ENCODE results near the gene DNPH1. TPM values are rescaled to one million over a fixed set of nuclear protein-coding genes. Genes with fewer than 3 reads are reported as not detected.

The DNPH1 gene
- total RNA-seq, 8 experiments from 2014 or later, result 15.3 to 73.6 (median 33.9) TPM

- WGBS, 10 experiments, result 69 to 100% (median 85%) methylated on average over 1 to 5 of the region's 5 CpGs; no CpG with 5 or more reads in 3 of the 10 experiments
- H3K27ac ChIP-seq, result peak overlapping the region in 1 of 2 donors; percentile 67
- in situ Hi-C loops (cut with MboI; ENCODE audit: low pct_unique_long_range_greater_than_20kb in 2 of 9, low sequenced_read_pairs in 9 of 9, unreplicated experiment in 9 of 9), result no loop called here
- H3K4me1 ChIP-seq (replicated peaks in 1 of 2), result peaks cover 12 to 18% of the 10 kb centered on the region in 2 donors
- ATAC-seq (replicated peaks in 6 of 8), result no peak
- H3K4me3 ChIP-seq, result peak overlapping the region in 3 of 5 donors; percentile 66 to 92 (median 83)
Measured at GRCh38 chr6:43180985-43181384, 48.3 kb downstream of the DNPH1 start.

- no peak overlapping the region for H3K4me3 ChIP-seq
- in situ Hi-C loops (cut with MboI; ENCODE audit: low pct_unique_long_range_greater_than_20kb in 2 of 9, low sequenced_read_pairs in 9 of 9, unreplicated experiment in 9 of 9), result no loop called here
- no peak for ATAC-seq (replicated peaks in 6 of 8)
- H3K27ac ChIP-seq, result no peak overlapping the region
- no CpG with 5 or more reads among the region's 7 CpGs for WGBS, 10 experiments
- H3K4me1 ChIP-seq (replicated peaks in 1 of 2), result peaks cover 13 to 20% of the 10 kb centered on the region in 2 donors
Measured at GRCh38 chr6:43180058-43180457, 49.2 kb downstream of the DNPH1 start.

GRCh38 chr6:43178951-43179830 is 50.1 kb downstream of the DNPH1 start:
- Histone ChIP-seq H3K4me1 (replicated peaks in 1 of 2) (peaks cover 17 to 25% of the 10 kb centered on the region in 2 donors), H3K4me3 (no peak overlapping the region), H3K27ac (no peak overlapping the region)
- ATAC-seq (replicated peaks in 6 of 8), result no peak
- in situ Hi-C loops (cut with MboI; ENCODE audit: low pct_unique_long_range_greater_than_20kb in 2 of 9, low sequenced_read_pairs in 9 of 9, unreplicated experiment in 9 of 9), result no loop called here
- 33 to 100% (median 95%) methylated on average over 1 to 4 of the region's 20 CpGs; no CpG with 5 or more reads in 4 of the 10 experiments for WGBS, 10 experiments

GRCh38 chr6:43178150-43178549 is 51.1 kb downstream of the DNPH1 start:
- in situ Hi-C loops (cut with MboI; ENCODE audit: low pct_unique_long_range_greater_than_20kb in 2 of 9, low sequenced_read_pairs in 9 of 9, unreplicated experiment in 9 of 9), result no loop called here
- H3K4me3 ChIP-seq, result no peak overlapping the region
- WGBS, 10 experiments, result 71 to 91% (median 82%) methylated on average over 1 to 7 of the region's 12 CpGs; no CpG with 5 or more reads in 2 of the 10 experiments

GRCh38 chr6:43176423-43176786 is 52.9 kb downstream of the DNPH1 start:
- Histone ChIP-seq H3K4me3 (no peak overlapping the region), H3K4me1 (replicated peaks in 1 of 2) (peaks cover 31 to 32% of the 10 kb centered on the region in 2 donors), H3K27ac (no peak overlapping the region)
- no peak for ATAC-seq (replicated peaks in 6 of 8)
- 90 to 91% methylated on average over 2 to 4 of the region's 6 CpGs; no CpG with 5 or more reads in 8 of the 10 experiments for WGBS, 10 experiments
- in situ Hi-C loops (cut with MboI; ENCODE audit: low pct_unique_long_range_greater_than_20kb in 2 of 9, low sequenced_read_pairs in 9 of 9, unreplicated experiment in 9 of 9), result no loop called here

More at GRCh38 chr6:43178150-43178549, 51.1 kb downstream of the DNPH1 start:
- no peak overlapping the region for H3K27ac ChIP-seq
- peaks cover 27 to 34% of the 10 kb centered on the region in 2 donors for H3K4me1 ChIP-seq (replicated peaks in 1 of 2)
- no peak for ATAC-seq (replicated peaks in 6 of 8)

- H3K27ac ChIP-seq, result no peak overlapping the region
- in situ Hi-C loops (cut with MboI; ENCODE audit: low pct_unique_long_range_greater_than_20kb in 2 of 9, low sequenced_read_pairs in 9 of 9, unreplicated experiment in 9 of 9), result no loop called here
- no peak for ATAC-seq (replicated peaks in 6 of 8)
- H3K4me3 ChIP-seq, result no peak overlapping the region
- peaks cover 26% of the 10 kb centered on the region in 2 donors for H3K4me1 ChIP-seq (replicated peaks in 1 of 2)
- 86 to 100% (median 97%) methylated on average over 2 to 4 of the region's 11 CpGs; no CpG with 5 or more reads in 6 of the 10 experiments for WGBS, 10 experiments
Measured at GRCh38 chr6:43175676-43176422, 53.4 kb downstream of the DNPH1 start.

Other genes with a start within 250 kb of the DNPH1 start
- 10 to 100 TPM; 18.4 to 40.4 (median 29.4) TPM for gene PPP2R5D, start 244.9 kb downstream of the DNPH1 start, total RNA-seq
- gene MEA1, start 215.5 kb downstream of the DNPH1 start, total RNA-seq, result 100 to 1,000 TPM in 2 of 8 experiments, 10 to 100 TPM in 6; 47.7 to 111 (median 72.7) TPM
- 100 to 1,000 TPM in 4 of 8 experiments, 10 to 100 TPM in 4; 63.1 to 135 (median 100) TPM for gene KLHDC3, start 215.2 kb downstream of the DNPH1 start, total RNA-seq
- 10 to 100 TPM; 44.1 to 85.0 (median 65.1) TPM for gene RRP36, start 207.9 kb downstream of the DNPH1 start, total RNA-seq
- gene CUL7, start 175.6 kb downstream of the DNPH1 start, total RNA-seq, result 10 to 100 TPM; 14.4 to 33.7 (median 25.1) TPM
- 10 to 100 TPM; 25.0 to 81.6 (median 42.7) TPM for gene MRPL2, start 170.0 kb downstream of the DNPH1 start, total RNA-seq
- 10 to 100 TPM; 18.7 to 57.3 (median 32.7) TPM for gene KLC4, start 169.8 kb downstream of the DNPH1 start, total RNA-seq
- gene PTK7, start 153.2 kb downstream of the DNPH1 start, total RNA-seq, result 100 to 1,000 TPM in 3 of 8 experiments, 10 to 100 TPM in 5; 27.2 to 197 (median 48.3) TPM
- 10 to 100 TPM in 5 of 8 experiments, 1 to 10 TPM in 3; 8.5 to 25.9 (median 16.2) TPM for gene SRF, start 58.2 kb downstream of the DNPH1 start, total RNA-seq
- 10 to 100 TPM; 15.3 to 70.3 (median 23.3) TPM for gene CUL9, start 47.3 kb downstream of the DNPH1 start, total RNA-seq
- gene TTBK1, start 14.0 kb upstream of the DNPH1 start, total RNA-seq, result 10 to 100 TPM in 3 of 8 experiments, 1 to 10 TPM in 4, under 1 TPM in 1; 0.41 to 13.6 (median 8.4) TPM
- under 1 TPM in 5 of 8 experiments, not detected in 3; 0.23 to 0.78 (median 0.63) TPM for gene SLC22A7, start 68.8 kb upstream of the DNPH1 start, total RNA-seq
- gene CRIP3, start 79.3 kb upstream of the DNPH1 start, total RNA-seq, result 1 to 10 TPM in 6 of 8 experiments, under 1 TPM in 2; 0.81 to 4.1 (median 2.0) TPM
- 10 to 100 TPM in 7 of 8 experiments, 1 to 10 TPM in 1; 9.4 to 25.0 (median 14.7) TPM for gene ZNF318, start 140.2 kb upstream of the DNPH1 start, total RNA-seq
- 10 to 100 TPM; 10.3 to 70.3 (median 16.4) TPM for gene ABCC10, start 198.1 kb upstream of the DNPH1 start, total RNA-seq
- 1 to 10 TPM; 1.5 to 6.5 (median 5.0) TPM for gene DLK2, start 226.1 kb upstream of the DNPH1 start, total RNA-seq
- 10 to 100 TPM in 7 of 8 experiments, 1 to 10 TPM in 1; 7.4 to 24.2 (median 12.7) TPM for gene TJAP1, start 248.1 kb upstream of the DNPH1 start, total RNA-seq